ENCODE results near the gene CDH2. TPM values are rescaled to one million over a fixed set of nuclear protein-coding genes. Genes with fewer than 3 reads are reported as not detected.

Gene CDH2
- total and polyA plus RNA-seq, 2 experiments from 2014 or later, result 14.7 to 36.9 TPM

GRCh38 chr18:28124131-28125029 is 52.5 kb downstream of the CDH2 start:
- Mint-ChIP-seq H3K4me1 (peaks cover 12% of the 10 kb centered on the region), H3K27ac (no peak overlapping the region), H3K9me3 (no peaks in the 10 kb centered on the region), H3K27me3 (ENCODE audit: insufficient read depth, low read depth, poor library complexity) (peaks cover 2% of the 10 kb centered on the region), H3K36me3 (ENCODE audit: low read depth) (no peaks in the 10 kb centered on the region), H3K4me3 (no peak overlapping the region)
- no peak overlapping the region for H3K4me3 ChIP-seq
- no peak for ATAC-seq
- no peak overlapping the region for H2AFZ ChIP-seq
- H3K27ac ChIP-seq (ENCODE audit: low read depth), result no peak overlapping the region
- peaks cover 9% of the 10 kb centered on the region for H3K4me1 ChIP-seq (ENCODE audit: insufficient read depth)
- H3K4me2 ChIP-seq, result no peak overlapping the region
- TF ChIP-seq NANOG (IDR thresholded peaks at IDR 0.05; ENCODE audit: borderline replicate concordance), result no peak
- no peak for TF ChIP-seq EZH2 (IDR thresholded peaks at IDR 0.05; ENCODE audit: low read depth, unreplicated experiment)
- TF ChIP-seq CTCF (conservative IDR thresholded peaks at IDR 0.05; ENCODE audit: low read depth in 2 of 2), result no peak
- TF ChIP-seq EZH2phosphoT487 (IDR thresholded peaks at IDR 0.05; ENCODE audit: unreplicated experiment), result no peak
- TF ChIP-seq ZNF331 (CRISPR knock-in tag; IDR thresholded peaks at IDR 0.05; ENCODE audit: low read depth), result no peak
- no peak for TF ChIP-seq POLR2AphosphoS5 (IDR thresholded peaks at IDR 0.05; ENCODE audit: low read depth)
- no peak for TF ChIP-seq CREB1 (CRISPR knock-in tag; IDR thresholded peaks at IDR 0.05; ENCODE audit: low read depth)
- no peak for TF ChIP-seq JUNB (IDR thresholded peaks at IDR 0.05; ENCODE audit: unreplicated experiment)
- TF ChIP-seq ETS1 (IDR thresholded peaks at IDR 0.05), result no peak
- TF ChIP-seq ZNF462 (CRISPR knock-in tag; IDR thresholded peaks at IDR 0.05), result no peak
- TF ChIP-seq STAT1 (IDR thresholded peaks at IDR 0.05; ENCODE audit: unreplicated experiment), result no peak
- no peak for TF ChIP-seq ZNF114 (CRISPR knock-in tag; IDR thresholded peaks at IDR 0.05)
- TF ChIP-seq, protein P1, sequence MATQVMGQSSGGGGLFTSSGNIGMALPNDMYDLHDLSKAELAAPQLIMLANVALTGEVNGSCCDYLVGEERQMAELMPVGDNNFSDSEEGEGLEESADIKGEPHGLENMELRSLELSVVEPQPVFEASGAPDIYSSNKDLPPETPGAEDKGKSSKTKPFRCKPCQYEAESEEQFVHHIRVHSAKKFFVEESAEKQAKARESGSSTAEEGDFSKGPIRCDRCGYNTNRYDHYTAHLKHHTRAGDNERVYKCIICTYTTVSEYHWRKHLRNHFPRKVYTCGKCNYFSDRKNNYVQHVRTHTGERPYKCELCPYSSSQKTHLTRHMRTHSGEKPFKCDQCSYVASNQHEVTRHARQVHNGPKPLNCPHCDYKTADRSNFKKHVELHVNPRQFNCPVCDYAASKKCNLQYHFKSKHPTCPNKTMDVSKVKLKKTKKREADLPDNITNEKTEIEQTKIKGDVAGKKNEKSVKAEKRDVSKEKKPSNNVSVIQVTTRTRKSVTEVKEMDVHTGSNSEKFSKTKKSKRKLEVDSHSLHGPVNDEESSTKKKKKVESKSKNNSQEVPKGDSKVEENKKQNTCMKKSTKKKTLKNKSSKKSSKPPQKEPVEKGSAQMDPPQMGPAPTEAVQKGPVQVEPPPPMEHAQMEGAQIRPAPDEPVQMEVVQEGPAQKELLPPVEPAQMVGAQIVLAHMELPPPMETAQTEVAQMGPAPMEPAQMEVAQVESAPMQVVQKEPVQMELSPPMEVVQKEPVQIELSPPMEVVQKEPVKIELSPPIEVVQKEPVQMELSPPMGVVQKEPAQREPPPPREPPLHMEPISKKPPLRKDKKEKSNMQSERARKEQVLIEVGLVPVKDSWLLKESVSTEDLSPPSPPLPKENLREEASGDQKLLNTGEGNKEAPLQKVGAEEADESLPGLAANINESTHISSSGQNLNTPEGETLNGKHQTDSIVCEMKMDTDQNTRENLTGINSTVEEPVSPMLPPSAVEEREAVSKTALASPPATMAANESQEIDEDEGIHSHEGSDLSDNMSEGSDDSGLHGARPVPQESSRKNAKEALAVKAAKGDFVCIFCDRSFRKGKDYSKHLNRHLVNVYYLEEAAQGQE (IDR thresholded peaks at IDR 0.05; ENCODE audit: unreplicated experiment), result no peak
- H4K20me1 ChIP-seq (replicated peaks; ENCODE audit: insufficient read depth), result no peaks in the 10 kb centered on the region
- H3K79me2 ChIP-seq (replicated peaks; ENCODE audit: insufficient read depth), result no peaks in the 10 kb centered on the region
- DNase-seq (ENCODE audit: low spot score), result no peak
- no peaks in the 10 kb centered on the region for H3F3A ChIP-seq (replicated peaks; ENCODE audit: low read depth)
- H3K36me3 ChIP-seq (ENCODE audit: insufficient read depth), result no peaks in the 10 kb centered on the region
- no peaks in the 10 kb centered on the region for H3K9me2 ChIP-seq (ENCODE audit: insufficient read depth)
- no peaks in the 10 kb centered on the region for H3K27me3 ChIP-seq (ENCODE audit: insufficient read depth)
